H7 (cell line): Measurements from ENCODE around the gene OAS2. TPM values are rescaled to one million over a fixed set of nuclear protein-coding genes. Genes with fewer than 3 reads are reported as not detected.

Experiments used
- DNase-seq: peaks from one replicate; pipeline ENCODE4 v3.0.0; 2012
- H3K27me3 ChIP-seq: 2 replicates; pipeline ENCODE4 v1.6.0; 2011; ENCODE audit warnings: mild to moderate bottlenecking, low read length; ENCODE audit not compliant: control insufficient read depth, insufficient read depth
- H3K36me3 ChIP-seq: replicated peaks from 2 replicates; pipeline ENCODE4 v1.5.1; 2011; ENCODE audit warnings: low read length; ENCODE audit not compliant: control insufficient read depth, insufficient read depth
- H3K4me3 ChIP-seq: 2 replicates; pipeline ENCODE4 v1.5.1; 2011; ENCODE audit warnings: low read depth, mild to moderate bottlenecking, control low read depth, low read length, moderate library complexity; ENCODE audit not compliant: insufficient read depth
- total RNA-seq: library from RNA; depleted of rRNA; stranded (reverse); fragments of >200 nt; shearing (Covaris generic); gene quantifications from 2 replicates; pipeline ENCODE4 v1.2.3, GENCODE V29; 2014

The OAS2 gene
- total RNA-seq, 1 experiment from 2014 or later, result not detected

- no peaks in the 10 kb centered on the region for H3K36me3 ChIP-seq
- no peak overlapping the region for H3K4me3 ChIP-seq
- peak; percentile 78 for DNase-seq
- peaks cover 7% of the 10 kb centered on the region for H3K27me3 ChIP-seq
These were observed 70.4 kb downstream of the OAS2 start for GRCh38 chr12:113048716-113049127.

GRCh38 chr12:113049976-113050742, 71.8 kb downstream of the OAS2 start:
- Histone ChIP-seq H3K4me3 (no peak overlapping the region), H3K27me3 (peaks cover 8% of the 10 kb centered on the region), H3K36me3 (no peaks in the 10 kb centered on the region)
- DNase-seq, result peak; percentile 81

DNA sequence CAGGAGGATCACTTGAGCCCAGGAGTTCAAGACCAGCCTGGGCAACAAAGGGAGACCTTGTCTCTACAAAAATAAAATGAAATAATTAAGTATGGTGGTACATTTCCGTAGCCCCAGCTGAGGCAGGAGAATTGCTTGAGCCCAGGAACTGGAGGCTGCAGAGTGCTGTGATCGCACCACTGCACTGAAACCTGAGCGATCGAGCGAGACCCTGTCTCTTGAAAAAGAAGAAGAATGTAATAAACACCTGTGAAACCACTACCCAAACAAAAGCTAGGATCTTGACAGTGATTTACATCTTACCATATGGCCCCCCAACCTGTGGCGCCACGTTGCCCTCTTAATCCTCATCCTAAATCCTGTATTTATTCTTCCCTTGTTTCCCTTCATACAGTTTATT, 72.5 kb downstream of the OAS2 start:
- DNase-seq, result no peak
- H3K4me3 ChIP-seq, result no peak overlapping the region
- no peaks in the 10 kb centered on the region for H3K36me3 ChIP-seq
- H3K27me3 ChIP-seq, result peaks cover 12% of the 10 kb centered on the region

GRCh38 chr12:113051759-113052158, 73.4 kb downstream of the OAS2 start:
- peaks cover 21% of the 10 kb centered on the region for H3K27me3 ChIP-seq

DNA sequence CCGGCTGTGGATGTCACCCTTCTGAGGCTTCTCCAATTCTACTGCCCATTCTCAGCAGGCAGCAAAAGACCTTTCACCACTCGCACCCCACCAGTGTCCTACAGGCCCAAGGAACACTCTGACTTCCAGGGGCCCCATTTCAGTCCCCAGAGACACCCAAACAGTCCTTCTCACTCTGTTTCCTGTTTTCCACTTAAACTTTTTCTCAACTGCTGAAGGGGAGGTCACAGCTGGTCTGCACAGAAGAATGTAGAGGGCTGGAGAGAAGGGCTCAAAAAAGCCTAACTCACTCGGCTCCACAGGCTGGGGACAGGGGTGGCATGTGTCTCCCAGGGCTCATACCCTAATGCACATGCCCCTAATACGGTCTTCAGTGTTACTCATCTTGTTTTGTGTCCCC, 74.0 kb downstream of the OAS2 start:
- Histone ChIP-seq H3K27me3 (peaks cover 26% of the 10 kb centered on the region), H3K36me3 (no peaks in the 10 kb centered on the region), H3K4me3 (no peak overlapping the region)
- DNase-seq, result no peak

More at GRCh38 chr12:113051759-113052158, 73.4 kb downstream of the OAS2 start:
- Histone ChIP-seq H3K36me3 (no peaks in the 10 kb centered on the region), H3K4me3 (no peak overlapping the region)
- no peak for DNase-seq

GRCh38 chr12:113054948-113055486, 76.7 kb downstream of the OAS2 start:
- no peak for DNase-seq
- H3K36me3 ChIP-seq, result no peaks in the 10 kb centered on the region
- no peak overlapping the region for H3K4me3 ChIP-seq
- peaks cover 27% of the 10 kb centered on the region for H3K27me3 ChIP-seq

DNA sequence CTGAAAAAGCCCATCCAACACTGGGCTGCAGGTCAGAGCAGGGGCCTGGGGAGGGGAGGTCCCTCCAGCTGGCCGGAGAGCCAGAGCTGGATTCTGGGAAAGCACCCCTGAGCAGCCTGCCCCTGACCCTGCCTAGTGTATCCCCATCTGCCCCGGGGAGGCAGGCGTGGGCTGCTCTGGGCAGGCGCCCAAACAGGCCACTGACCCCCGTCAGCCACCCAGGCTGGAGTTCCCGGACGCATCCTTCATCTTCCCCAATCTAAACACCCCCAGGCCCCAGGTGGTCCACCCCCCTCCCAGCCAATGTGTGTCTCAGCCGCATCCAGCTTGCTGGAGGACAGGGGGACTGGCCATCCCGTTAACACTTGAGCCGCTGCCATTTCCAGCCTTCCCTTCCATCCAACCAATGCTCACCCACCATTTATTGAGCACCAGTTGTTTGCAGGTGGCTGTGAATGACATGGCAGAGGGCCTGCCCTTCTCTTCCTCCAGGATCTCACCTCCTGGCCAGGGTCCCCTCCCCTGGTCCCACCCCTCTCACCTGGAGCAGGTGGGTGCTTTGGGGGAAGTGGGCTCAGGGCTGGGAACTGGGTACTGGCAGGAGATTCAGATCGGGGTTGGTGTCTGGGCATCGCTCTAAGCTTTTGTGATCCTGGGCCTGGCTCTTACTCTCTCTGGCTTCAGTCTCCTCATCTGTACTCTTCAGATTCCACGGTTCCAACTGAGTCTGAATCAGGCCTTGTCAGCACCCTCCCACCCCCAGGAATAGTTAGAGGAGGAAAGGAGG, 77.5 kb downstream of the OAS2 start:
- no peaks in the 10 kb centered on the region for H3K36me3 ChIP-seq
- H3K27me3 ChIP-seq, result peaks cover 27% of the 10 kb centered on the region
- DNase-seq, result peak; percentile 65
- H3K4me3 ChIP-seq, result peak overlapping the region; percentile 62; the same call in 1 of the 2 replicates

DNA sequence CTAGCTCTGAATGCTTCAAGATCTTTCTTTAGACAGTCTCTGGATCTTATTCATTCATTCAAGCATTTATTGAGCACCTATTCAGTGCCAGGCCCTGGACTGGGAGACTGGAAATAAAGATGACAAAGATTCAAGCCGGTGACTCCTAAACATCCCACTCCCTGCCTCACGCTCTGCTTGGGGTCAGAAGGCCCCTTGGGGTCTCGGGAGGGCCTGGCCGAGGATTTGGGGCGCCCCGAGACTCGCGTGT, 78.0 kb downstream of the OAS2 start:
- H3K36me3 ChIP-seq, result no peaks in the 10 kb centered on the region
- H3K4me3 ChIP-seq, result peak overlapping the region; percentile 62
- H3K27me3 ChIP-seq, result peaks cover 27% of the 10 kb centered on the region
- no peak for DNase-seq

DNA sequence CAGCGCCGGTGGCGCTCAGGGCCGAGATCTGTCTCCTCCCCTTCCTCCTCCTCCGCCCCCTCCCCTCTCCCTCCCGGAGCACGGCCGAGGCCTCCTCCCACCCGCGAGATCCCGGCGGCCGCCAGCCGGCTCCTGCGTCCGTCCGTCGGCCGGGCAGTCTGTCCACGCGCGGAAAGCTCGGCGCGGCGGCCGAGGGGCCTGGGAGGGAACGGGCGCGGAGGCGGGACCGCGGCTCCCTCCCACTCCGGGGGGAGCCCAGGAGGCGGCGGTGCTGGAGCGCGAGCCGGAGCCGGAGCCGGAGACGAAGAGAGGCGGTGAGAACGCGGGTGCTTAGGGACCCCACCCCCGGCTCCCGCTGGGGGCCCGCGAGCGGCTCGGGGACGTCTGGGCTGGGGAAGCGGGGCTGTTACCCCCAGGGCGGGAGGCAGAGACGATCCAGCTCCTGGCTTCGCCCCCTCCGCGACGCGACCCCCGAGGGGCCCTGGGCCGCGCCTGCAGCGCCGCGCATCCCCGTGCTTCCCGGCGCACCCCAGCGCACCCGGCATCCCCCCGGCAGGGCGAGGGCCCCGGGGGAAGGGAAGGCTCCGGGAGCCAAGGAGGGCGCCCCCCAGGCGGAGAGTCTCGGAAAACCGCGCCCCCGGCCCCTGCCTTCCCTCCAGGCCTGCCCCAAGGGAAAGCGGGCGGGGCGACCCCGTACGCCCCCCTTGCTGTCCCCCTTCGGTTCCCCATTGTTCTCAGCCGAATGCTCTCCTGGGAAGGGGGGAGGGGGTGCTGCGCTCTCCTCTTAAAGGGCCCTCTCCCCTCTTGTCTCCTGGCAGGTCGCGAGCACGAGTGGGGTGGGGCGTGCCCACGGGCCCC, 78.5 kb downstream of the OAS2 start, which contains the start of gene DTX1:
Gene DTX1, plus strand, starts transcription at position 100 of the 858 bp plus-strand sequence. CDS start 1,463 bp downstream, outside the sequence.
- H3K36me3 ChIP-seq, result no peaks in the 10 kb centered on the region
- peaks cover 27% of the 10 kb centered on the region for H3K27me3 ChIP-seq
- H3K4me3 ChIP-seq, result peak within 1 kb of the TSS; percentile 62
- peak; percentile 89 for DNase-seq

GRCh38 chr12:113057565-113058485, 79.5 kb downstream of the OAS2 start:
- no peak overlapping the region; the same call in 1 of the 2 replicates for H3K4me3 ChIP-seq
- H3K36me3 ChIP-seq, result no peaks in the 10 kb centered on the region
- H3K27me3 ChIP-seq, result peaks cover 27% of the 10 kb centered on the region
- peak; percentile 77 for DNase-seq

- peaks cover 27% of the 10 kb centered on the region for H3K27me3 ChIP-seq
- no peak for DNase-seq
- H3K36me3 ChIP-seq, result no peaks in the 10 kb centered on the region
- H3K4me3 ChIP-seq, result no peak overlapping the region
These were observed 80.2 kb downstream of the OAS2 start for GRCh38 chr12:113058553-113058952.

- no peaks in the 10 kb centered on the region for H3K36me3 ChIP-seq
- DNase-seq, result no peak
- peaks cover 27% of the 10 kb centered on the region for H3K27me3 ChIP-seq
- no peak overlapping the region for H3K4me3 ChIP-seq
These were observed 80.8 kb downstream of the OAS2 start for GRCh38 chr12:113059071-113059595.

- DNase-seq, result no peak
- Histone ChIP-seq H3K4me3 (no peak overlapping the region), H3K27me3 (peaks cover 20% of the 10 kb centered on the region), H3K36me3 (no peaks in the 10 kb centered on the region)
These were observed 82.1 kb downstream of the OAS2 start for GRCh38 chr12:113060336-113060960.
